HUES6 (cell line): ENCODE measurements around the gene HIBADH.

Experiments
- H3K27ac ChIP-seq: 2 replicates; pipeline ENCODE4 v1.7.0; 2013; ENCODE audit warnings: low read depth, mild to moderate bottlenecking, low read length, inconsistent platforms
- H3K27me3 ChIP-seq: 2 replicates; pipeline ENCODE4 v1.6.1; 2013; ENCODE audit warnings: low read length; ENCODE audit not compliant: control insufficient read depth, insufficient read depth
- H3K36me3 ChIP-seq: 2 replicates; pipeline ENCODE4 v1.6.1; 2013; ENCODE audit warnings: low read length; ENCODE audit not compliant: control insufficient read depth, insufficient read depth
- H3K4me1 ChIP-seq: 2 replicates; pipeline ENCODE4 v1.6.1; 2013; ENCODE audit warnings: low read length; ENCODE audit not compliant: control insufficient read depth, insufficient read depth
- H3K4me3 ChIP-seq: 2 replicates; pipeline ENCODE4 v1.5.1; 2013; ENCODE audit warnings: low read depth, low read length
- H3K9ac ChIP-seq: one replicate; pipeline ENCODE4 v1.6.1; 2013; ENCODE audit warnings: mild to moderate bottlenecking, low read length
- H3K9me3 ChIP-seq: 2 replicates; pipeline ENCODE4 v1.6.1; 2013; ENCODE audit warnings: low read depth, low read length; ENCODE audit not compliant: control insufficient read depth, insufficient read depth

HIBADH gene

GRCh38 chr7:27615420-27616185 lies 47.1 kb downstream of the HIBADH start:
- peaks cover 14% of the 10 kb centered on the region for H3K9me3 ChIP-seq
- no peak overlapping the region for H3K9ac ChIP-seq
- no peak overlapping the region for H3K4me3 ChIP-seq

GRCh38 chr7:27614095-27614494 lies 48.6 kb downstream of the HIBADH start:
- H3K4me3 ChIP-seq = no peak overlapping the region
- H3K4me1 ChIP-seq = no peaks in the 10 kb centered on the region
- H3K9ac ChIP-seq = no peak overlapping the region
- H3K36me3 ChIP-seq = peaks cover 23% of the 10 kb centered on the region
- peaks cover 4% of the 10 kb centered on the region; the same call in 1 of the 2 replicates for H3K9me3 ChIP-seq
- no peak overlapping the region for H3K27ac ChIP-seq
- no peaks in the 10 kb centered on the region for H3K27me3 ChIP-seq

More at GRCh38 chr7:27615420-27616185, 47.1 kb downstream of the HIBADH start:
- Histone ChIP-seq H3K36me3 (peaks cover 23% of the 10 kb centered on the region), H3K27ac (no peak overlapping the region), H3K27me3 (no peaks in the 10 kb centered on the region), H3K4me1 (no peaks in the 10 kb centered on the region)

- H3K4me1 ChIP-seq = peaks cover 18% of the 10 kb centered on the region
- H3K27me3 ChIP-seq = no peaks in the 10 kb centered on the region
- H3K36me3 ChIP-seq = peaks cover under 1% of the 10 kb centered on the region; the same call in 1 of the 2 replicates
- no peak overlapping the region for H3K27ac ChIP-seq
- no peak overlapping the region for H3K4me3 ChIP-seq
- H3K9ac ChIP-seq = no peak overlapping the region
- H3K9me3 ChIP-seq = no peaks in the 10 kb centered on the region
These were observed 51.6 kb downstream of the HIBADH start for GRCh38 chr7:27611059-27611458.

GRCh38 chr7:27608776-27609495 lies 53.7 kb downstream of the HIBADH start:
- Histone ChIP-seq H3K9ac (no peak overlapping the region), H3K27ac (no peak overlapping the region; the same call in 1 of the 2 replicates), H3K4me1 (peaks cover 38% of the 10 kb centered on the region)

GRCh38 chr7:27607210-27607606 lies 55.5 kb downstream of the HIBADH start:
- H3K9me3 ChIP-seq = no peaks in the 10 kb centered on the region
- no peaks in the 10 kb centered on the region for H3K27me3 ChIP-seq
- H3K36me3 ChIP-seq = no peaks in the 10 kb centered on the region
- H3K4me3 ChIP-seq = no peak overlapping the region
- H3K9ac ChIP-seq = peak overlapping the region; percentile 45
- H3K4me1 ChIP-seq = peaks cover 53% of the 10 kb centered on the region
- peak overlapping the region; percentile 85; the same call in 1 of the 2 replicates for H3K27ac ChIP-seq

More at GRCh38 chr7:27608776-27609495, 53.7 kb downstream of the HIBADH start:
- no peaks in the 10 kb centered on the region for H3K36me3 ChIP-seq
- H3K9me3 ChIP-seq = no peaks in the 10 kb centered on the region
- no peak overlapping the region for H3K4me3 ChIP-seq
- no peaks in the 10 kb centered on the region for H3K27me3 ChIP-seq

GRCh38 chr7:27606270-27607209 lies 56.1 kb downstream of the HIBADH start:
- peak overlapping the region; percentile 45 for H3K9ac ChIP-seq
- peaks cover 60% of the 10 kb centered on the region for H3K4me1 ChIP-seq
- H3K27me3 ChIP-seq = no peaks in the 10 kb centered on the region
- H3K27ac ChIP-seq = peak overlapping the region; percentile 85; the same call in 1 of the 2 replicates
- no peaks in the 10 kb centered on the region for H3K36me3 ChIP-seq
- no peak overlapping the region for H3K4me3 ChIP-seq
- no peaks in the 10 kb centered on the region for H3K9me3 ChIP-seq

- Histone ChIP-seq H3K27ac (peak overlapping the region; percentile 85; the same call in 1 of the 2 replicates), H3K9ac (no peak overlapping the region), H3K4me1 (peaks cover 64% of the 10 kb centered on the region)
These were observed 56.9 kb downstream of the HIBADH start for GRCh38 chr7:27605689-27606269.

GRCh38 chr7:27605283-27605682 lies 57.4 kb downstream of the HIBADH start:
- Histone ChIP-seq H3K9me3 (no peaks in the 10 kb centered on the region), H3K27ac (peak overlapping the region; percentile 81; the same call in 1 of the 2 replicates), H3K27me3 (no peaks in the 10 kb centered on the region), H3K4me1 (peaks cover 64% of the 10 kb centered on the region), H3K4me3 (peak overlapping the region; percentile 11; the same call in 1 of the 2 replicates), H3K36me3 (no peaks in the 10 kb centered on the region), H3K9ac (no peak overlapping the region)

More at GRCh38 chr7:27605689-27606269, 56.9 kb downstream of the HIBADH start:
- Histone ChIP-seq H3K36me3 (no peaks in the 10 kb centered on the region), H3K27me3 (no peaks in the 10 kb centered on the region), H3K4me3 (0 out of 2 replicates have a peak overlapping the region, but pooled peaks have one; percentile 11), H3K9me3 (no peaks in the 10 kb centered on the region)

- H3K27ac ChIP-seq = peak overlapping the region; percentile 81; the same call in 1 of the 2 replicates
- H3K4me1 ChIP-seq = peaks cover 64% of the 10 kb centered on the region
These were observed 58.9 kb downstream of the HIBADH start for GRCh38 chr7:27603813-27604212.

GRCh38 chr7:27602766-27603165 lies 59.9 kb downstream of the HIBADH start:
- H3K27me3 ChIP-seq = no peaks in the 10 kb centered on the region
- no peaks in the 10 kb centered on the region for H3K9me3 ChIP-seq
- H3K36me3 ChIP-seq = no peaks in the 10 kb centered on the region
- peak overlapping the region; percentile 43 for H3K4me3 ChIP-seq
- peak overlapping the region; percentile 88 for H3K27ac ChIP-seq
- H3K4me1 ChIP-seq = peaks cover 60% of the 10 kb centered on the region
- H3K9ac ChIP-seq = peak overlapping the region; percentile 73

More at GRCh38 chr7:27603813-27604212, 58.9 kb downstream of the HIBADH start:
- Histone ChIP-seq H3K36me3 (no peaks in the 10 kb centered on the region), H3K27me3 (no peaks in the 10 kb centered on the region), H3K9me3 (no peaks in the 10 kb centered on the region), H3K4me3 (peak overlapping the region; percentile 43; the same call in 1 of the 2 replicates), H3K9ac (peak overlapping the region; percentile 61)
